H9 (cell line): ENCODE measurements around the gene ZFP36. TPM values are rescaled to one million over a fixed set of nuclear protein-coding genes. Genes with fewer than 3 reads are reported as not detected.

ENCODE experiments used
- DNase-seq: peaks from one replicate; pipeline ENCODE4 v3.0.0-alpha.2; 2017
- H2AFZ ChIP-seq: one replicate; pipeline ENCODE4 v1.6.1; 2013; ENCODE audit warnings: mild to moderate bottlenecking, low read length, control low read depth, moderate library complexity
- H2AK5ac ChIP-seq: 2 replicates; pipeline ENCODE4 v1.6.1; 2013; ENCODE audit warnings: low read length, control low read depth, mixed read lengths; ENCODE audit not compliant: insufficient read length
- H2BK120ac ChIP-seq: one replicate; pipeline ENCODE4 v1.6.1; 2013; ENCODE audit warnings: low read depth, mild to moderate bottlenecking, low read length, control low read depth, inconsistent platforms; ENCODE audit not compliant: poor library complexity, severe bottlenecking
- H2BK12ac ChIP-seq: 2 replicates; pipeline ENCODE4 v1.6.1; 2013; ENCODE audit warnings: low read length, control low read depth, mixed read lengths, low read depth; ENCODE audit not compliant: insufficient read length
- H2BK15ac ChIP-seq: 2 replicates; pipeline ENCODE4 v1.6.1; 2013; ENCODE audit warnings: low read depth, low read length, control low read depth
- H2BK20ac ChIP-seq: one replicate; pipeline ENCODE4 v1.6.1; 2013; ENCODE audit warnings: low read depth, mild to moderate bottlenecking, low read length, control low read depth, inconsistent platforms; ENCODE audit not compliant: poor library complexity, severe bottlenecking
- H2BK5ac ChIP-seq: 2 replicates; pipeline ENCODE4 v1.6.1; 2013; ENCODE audit warnings: low read length, control low read depth, mixed read lengths; ENCODE audit not compliant: insufficient read length
- H3K14ac ChIP-seq: 2 replicates; pipeline ENCODE4 v1.6.1; 2013; ENCODE audit warnings: low read length, control low read depth; ENCODE audit not compliant: insufficient read depth
- H3K18ac ChIP-seq: 2 replicates; pipeline ENCODE4 v1.6.1; 2013; ENCODE audit warnings: low read depth, mild to moderate bottlenecking, mixed read lengths, low read length, control low read depth; ENCODE audit not compliant: insufficient read length
- H3K23ac ChIP-seq: 2 replicates; pipeline ENCODE4 v1.6.1; 2013; ENCODE audit warnings: low read length, control low read depth, mixed read lengths, low read depth; ENCODE audit not compliant: insufficient read length
- H3K23me2 ChIP-seq: 2 replicates; pipeline ENCODE4 v1.6.1; 2013; ENCODE audit warnings: low read depth, mild to moderate bottlenecking, mixed read lengths, low read length, control low read depth; ENCODE audit not compliant: insufficient read length, poor library complexity, severe bottlenecking
- H3K27ac ChIP-seq: 2 replicates; pipeline ENCODE4 v1.5.1; 2013; ENCODE audit warnings: low read length, control low read depth, mixed read lengths, low read depth; ENCODE audit not compliant: insufficient read length
- H3K27me3 ChIP-seq: 2 replicates; pipeline ENCODE4 v1.6.1; 2013; ENCODE audit warnings: low read length, control low read depth, inconsistent platforms; ENCODE audit not compliant: insufficient read depth
- H3K4ac ChIP-seq: 2 replicates; pipeline ENCODE4 v1.6.1; 2013; ENCODE audit warnings: low read depth, mild to moderate bottlenecking, control low read depth, inconsistent platforms, low read length, moderate library complexity
- H3K4me1 ChIP-seq: 2 replicates; pipeline ENCODE4 v1.6.1; 2013; ENCODE audit warnings: low read length, control low read depth, inconsistent platforms; ENCODE audit not compliant: insufficient read depth
- H3K4me2 ChIP-seq: 2 replicates; pipeline ENCODE4 v1.6.1; 2013; ENCODE audit warnings: low read length, control low read depth, mixed read lengths; ENCODE audit not compliant: insufficient read length, insufficient read depth
- H3K56ac ChIP-seq: 2 replicates; pipeline ENCODE4 v1.6.1; 2013; ENCODE audit warnings: low read depth, mild to moderate bottlenecking, mixed read lengths, low read length, control low read depth; ENCODE audit not compliant: insufficient read length
- H3K79me1 ChIP-seq: 2 replicates; pipeline ENCODE4 v1.6.1; 2013; ENCODE audit warnings: low read depth, mild to moderate bottlenecking, moderate library complexity, low read length, control low read depth, inconsistent platforms; ENCODE audit not compliant: insufficient read depth, poor library complexity, severe bottlenecking
- H3K79me2 ChIP-seq: 2 replicates; pipeline ENCODE4 v1.6.1; 2013; ENCODE audit warnings: low read length, control low read depth, inconsistent platforms; ENCODE audit not compliant: insufficient read depth
- H3K9ac ChIP-seq: 2 replicates; pipeline ENCODE4 v1.6.1; 2013; ENCODE audit warnings: low read length, control low read depth, mixed read lengths; ENCODE audit not compliant: insufficient read length; ENCODE audit errors: extremely low read depth
- H3K9me3 ChIP-seq: one replicate; pipeline ENCODE4 v1.6.1; 2013; ENCODE audit warnings: low read depth, low read length, inconsistent platforms; ENCODE audit not compliant: control insufficient read depth
- H3T11ph ChIP-seq: one replicate; pipeline ENCODE4 v1.6.1; 2013; ENCODE audit warnings: mild to moderate bottlenecking, low read length, control low read depth, inconsistent platforms
- H4K20me1 ChIP-seq: one replicate; pipeline ENCODE4 v1.6.1; 2013; ENCODE audit not compliant: control insufficient read depth, insufficient read length, insufficient read depth
- H4K5ac ChIP-seq: 2 replicates; pipeline ENCODE4 v1.6.1; 2013; ENCODE audit warnings: low read depth, mild to moderate bottlenecking, mixed read lengths, low read length, control low read depth; ENCODE audit not compliant: insufficient read length
- H4K8ac ChIP-seq: replicated peaks from 2 replicates; pipeline ENCODE4 v1.6.1; 2013; ENCODE audit warnings: low read length, control low read depth, mixed read lengths, low read depth; ENCODE audit not compliant: insufficient read length
- H4K91ac ChIP-seq: 2 replicates; pipeline ENCODE4 v1.6.1; 2013; ENCODE audit warnings: low read depth, mild to moderate bottlenecking, moderate library complexity, mixed read lengths, low read length, control low read depth; ENCODE audit not compliant: insufficient read length
- H3K27ac Mint-ChIP-seq, 3 experiments: 2 replicates in 2 of 3; 3 replicates in 1 of 3; pipeline ENCODE4 v1.8.0; 2020 to 2021; ENCODE audit warnings: mixed read lengths in 3 of 3, mild to moderate bottlenecking in 1 of 3, moderate library complexity in 1 of 3
- H3K27me3 Mint-ChIP-seq: 2 replicates; pipeline ENCODE4 v1.8.0; 2021; ENCODE audit warnings: low read depth, mild to moderate bottlenecking, moderate library complexity, mixed read lengths
- H3K36me3 Mint-ChIP-seq, 3 experiments: 2 replicates in 2 of 3; 3 replicates in 1 of 3; pipeline ENCODE4 v1.8.0; 2020 to 2021; ENCODE audit warnings: low read depth in 3 of 3, mixed read lengths in 3 of 3; ENCODE audit not compliant: insufficient read depth in 1 of 3
- H3K4me1 Mint-ChIP-seq, 2 experiments: 2 replicates each; pipeline ENCODE4 v1.8.0; 2020; ENCODE audit warnings: mixed read lengths in 2 of 2
- H3K4me3 Mint-ChIP-seq, 2 experiments: 2 replicates in 1 of 2; 3 replicates in 1 of 2; pipeline ENCODE4 v1.8.0; 2020 to 2021; ENCODE audit warnings: mild to moderate bottlenecking in 2 of 2, mixed read lengths in 2 of 2, moderate library complexity in 1 of 2
- H3K9me3 Mint-ChIP-seq, 2 experiments: 2 replicates in 1 of 2; 3 replicates in 1 of 2; pipeline ENCODE4 v1.8.0; 2020; ENCODE audit warnings: mild to moderate bottlenecking in 2 of 2, mixed read lengths in 2 of 2, moderate library complexity in 1 of 2
- WGBS: extraction: QIAGEN DNeasy Blood & Tissue Kit; methylation state at CpG from one replicate; pipeline ENCODE4 v1.1.7; 2013; ENCODE audit warnings: missing lambda C conversion rate, low lambda C conversion rate, mixed read lengths; ENCODE audit not compliant: insufficient read length; ENCODE audit errors: extremely low coverage; 5-methylcytosine and 5-hydroxymethylcytosine counted together
- total RNA-seq: library from RNA; stranded (reverse); gene quantifications from 2 replicates; pipeline ENCODE4 v1.2.1, GENCODE V29; 2021
- TF ChIP-seq, protein P1 (sequence below): fragments of 200-600 bp; sonication (generic); conservative IDR thresholded peaks from 3 replicates; pipeline ENCODE4 v1.8.0; 2021; ENCODE audit warnings: antibody characterized with exemption, mild to moderate bottlenecking

The ZFP36 gene
- total RNA-seq, 1 experiment from 2014 or later, result 14.6 TPM

DNA sequence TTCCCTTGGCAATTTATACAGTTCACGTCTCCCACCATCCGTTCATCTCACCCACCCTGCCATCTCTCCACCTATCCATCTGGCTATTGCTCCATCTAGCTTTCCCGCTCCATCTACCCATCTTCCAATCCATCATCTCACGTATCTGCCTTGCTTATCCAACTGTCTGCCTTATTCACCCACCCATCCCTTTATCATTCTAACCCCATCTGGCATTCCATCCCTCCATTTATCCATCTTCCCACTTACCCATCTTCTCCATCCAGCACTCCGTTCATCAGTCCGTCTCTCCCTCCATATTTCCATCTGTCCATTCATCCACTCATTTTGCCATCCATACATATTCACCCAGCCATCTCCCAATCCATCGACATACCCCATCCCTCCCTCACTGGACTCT is 19.1 kb downstream of the ZFP36 start:
- Histone ChIP-seq H3K4me1 (peaks cover 7% of the 10 kb centered on the region; the same call in 1 of the 2 replicates), H3K9ac (no peak overlapping the region), H3K14ac (no peak overlapping the region), H2BK5ac (no peak overlapping the region), H3T11ph (no peak overlapping the region), H3K9me3 (no peaks in the 10 kb centered on the region), H3K79me1 (no peaks in the 10 kb centered on the region), H3K56ac (no peak overlapping the region), H3K23me2 (no peaks in the 10 kb centered on the region), H3K27ac (no peak overlapping the region), H3K79me2 (no peaks in the 10 kb centered on the region), H3K4ac (no peak overlapping the region), H2BK15ac (no peak overlapping the region), H4K5ac (no peak overlapping the region), H4K20me1 (no peaks in the 10 kb centered on the region), H2BK20ac (no peak overlapping the region), H4K91ac (no peak overlapping the region), H2BK12ac (no peak overlapping the region), H3K23ac (no peak overlapping the region), H3K27me3 (no peaks in the 10 kb centered on the region), H2AK5ac (no peak overlapping the region), H2AFZ (no peak overlapping the region), H4K8ac (no peak overlapping the region), H3K18ac (no peak overlapping the region), H3K4me2 (no peak overlapping the region), H2BK120ac (no peak overlapping the region)
- TF ChIP-seq, protein P1, sequence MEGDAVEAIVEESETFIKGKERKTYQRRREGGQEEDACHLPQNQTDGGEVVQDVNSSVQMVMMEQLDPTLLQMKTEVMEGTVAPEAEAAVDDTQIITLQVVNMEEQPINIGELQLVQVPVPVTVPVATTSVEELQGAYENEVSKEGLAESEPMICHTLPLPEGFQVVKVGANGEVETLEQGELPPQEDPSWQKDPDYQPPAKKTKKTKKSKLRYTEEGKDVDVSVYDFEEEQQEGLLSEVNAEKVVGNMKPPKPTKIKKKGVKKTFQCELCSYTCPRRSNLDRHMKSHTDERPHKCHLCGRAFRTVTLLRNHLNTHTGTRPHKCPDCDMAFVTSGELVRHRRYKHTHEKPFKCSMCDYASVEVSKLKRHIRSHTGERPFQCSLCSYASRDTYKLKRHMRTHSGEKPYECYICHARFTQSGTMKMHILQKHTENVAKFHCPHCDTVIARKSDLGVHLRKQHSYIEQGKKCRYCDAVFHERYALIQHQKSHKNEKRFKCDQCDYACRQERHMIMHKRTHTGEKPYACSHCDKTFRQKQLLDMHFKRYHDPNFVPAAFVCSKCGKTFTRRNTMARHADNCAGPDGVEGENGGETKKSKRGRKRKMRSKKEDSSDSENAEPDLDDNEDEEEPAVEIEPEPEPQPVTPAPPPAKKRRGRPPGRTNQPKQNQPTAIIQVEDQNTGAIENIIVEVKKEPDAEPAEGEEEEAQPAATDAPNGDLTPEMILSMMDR, result no peak
- 100% methylated on average over 5 of the region's 7 CpGs for WGBS
- Mint-ChIP-seq H3K36me3 (peaks cover 23 to 52% (median 44%) of the 10 kb centered on the region in 3 experiments), H3K27ac (peak overlapping the region in 1 of 3 experiments; percentile 27; a peak in 1 of 7 replicates), H3K4me3 (no peak overlapping the region), H3K9me3 (no peaks in the 10 kb centered on the region), H3K4me1 (peaks cover 31 to 36% of the 10 kb centered on the region in 2 experiments), H3K27me3 (no peaks in the 10 kb centered on the region)
- DNase-seq, result no peak
